ENCODE measurements around the gene AFG1L.
A peak's percentile ranks its signal among the peaks of the same experiment; 100 is the strongest.
"Not testable (repeated sequence)": the region's sequence is repeated elsewhere in the genome, so short reads cannot be mapped to it uniquely, and the experiment has no call there.

The AFG1L gene

GRCh38 chr6:108528878-108529277 lies 234.0 kb downstream of the AFG1L start:
- no peak for DNase-seq

- no peak for DNase-seq
Measured at GRCh38 chr6:108531332-108531731, 236.5 kb downstream of the AFG1L start.

- no peak for DNase-seq
Measured at GRCh38 chr6:108535114-108535742, 240.4 kb downstream of the AFG1L start.

- DNase-seq: not testable (repeated sequence)
Measured at GRCh38 chr6:108535920-108536535, 241.2 kb downstream of the AFG1L start.

- DNase-seq: peak; percentile 44 to 60
Measured at GRCh38 chr6:108541843-108542759, 247.2 kb downstream of the AFG1L start.

- no peak for DNase-seq
Measured at GRCh38 chr6:108543175-108543940, 248.5 kb downstream of the AFG1L start.

- DNase-seq: no peak
Measured at GRCh38 chr6:108544606-108545005, 249.8 kb downstream of the AFG1L start.

- DNase-seq: no peak
Measured at GRCh38 chr6:108546079-108547049, 251.5 kb downstream of the AFG1L start.

- DNase-seq: no peak
Measured at GRCh38 chr6:108549241-108549640, 254.4 kb downstream of the AFG1L start.

- DNase-seq: no peak
Measured at GRCh38 chr6:108549741-108550140, 254.9 kb downstream of the AFG1L start.

GRCh38 chr6:108550256-108550655 lies 255.4 kb downstream of the AFG1L start:
- DNase-seq: no peak

GRCh38 chr6:108555399-108556052 lies 260.7 kb downstream of the AFG1L start:
- no peak for DNase-seq

- no peak for DNase-seq
Measured at GRCh38 chr6:108556250-108556649, 261.4 kb downstream of the AFG1L start.

GRCh38 chr6:108556866-108557493 lies 262.1 kb downstream of the AFG1L start:
- DNase-seq: no peak

- DNase-seq: peak; percentile 57
Measured at GRCh38 chr6:108557494-108558371, 262.9 kb downstream of the AFG1L start.

GRCh38 chr6:108558372-108559096 lies 263.7 kb downstream of the AFG1L start:
- DNase-seq: peak; percentile 88 to 89

GRCh38 chr6:108559097-108559883 lies 264.4 kb downstream of the AFG1L start:
- DNase-seq: peak; percentile 68 to 70

- DNase-seq: no peak
Measured at GRCh38 chr6:108559884-108560462, 265.1 kb downstream of the AFG1L start.

All from stimulated activated CD4-positive, alpha-beta T cell treated with anti-CD3 and anti-CD28 coated beads, Interleukin-2, amount 100 ng/mL, for 48 hours (primary cell).